ENCODE results near the gene SNX9.

- TF ChIP-seq, protein P1, sequence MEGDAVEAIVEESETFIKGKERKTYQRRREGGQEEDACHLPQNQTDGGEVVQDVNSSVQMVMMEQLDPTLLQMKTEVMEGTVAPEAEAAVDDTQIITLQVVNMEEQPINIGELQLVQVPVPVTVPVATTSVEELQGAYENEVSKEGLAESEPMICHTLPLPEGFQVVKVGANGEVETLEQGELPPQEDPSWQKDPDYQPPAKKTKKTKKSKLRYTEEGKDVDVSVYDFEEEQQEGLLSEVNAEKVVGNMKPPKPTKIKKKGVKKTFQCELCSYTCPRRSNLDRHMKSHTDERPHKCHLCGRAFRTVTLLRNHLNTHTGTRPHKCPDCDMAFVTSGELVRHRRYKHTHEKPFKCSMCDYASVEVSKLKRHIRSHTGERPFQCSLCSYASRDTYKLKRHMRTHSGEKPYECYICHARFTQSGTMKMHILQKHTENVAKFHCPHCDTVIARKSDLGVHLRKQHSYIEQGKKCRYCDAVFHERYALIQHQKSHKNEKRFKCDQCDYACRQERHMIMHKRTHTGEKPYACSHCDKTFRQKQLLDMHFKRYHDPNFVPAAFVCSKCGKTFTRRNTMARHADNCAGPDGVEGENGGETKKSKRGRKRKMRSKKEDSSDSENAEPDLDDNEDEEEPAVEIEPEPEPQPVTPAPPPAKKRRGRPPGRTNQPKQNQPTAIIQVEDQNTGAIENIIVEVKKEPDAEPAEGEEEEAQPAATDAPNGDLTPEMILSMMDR (IDR thresholded peaks at IDR 0.05; ENCODE audit: low read depth, low read length), result no peak
- no peak for TF ChIP-seq EZH2phosphoT487 (IDR thresholded peaks at IDR 0.05; ENCODE audit: low read depth)
Measured at GRCh38 chr6:157896932-157897331, 73.9 kb downstream of the SNX9 start.

All from OCI-LY3 (cell line).